HEK293 (cell line): ENCODE measurements around the gene ATG101.

Experiments used
- CTCF ChIA-PET: fragments of 350-600 bp; formaldehyde crosslinking; extraction: SDS; loops from one replicate; lab custom pipeline; 2021; ENCODE audit warnings: antibody characterized with exemption; lab: Yijun Ruan, JAX
- POLR2A ChIA-PET: fragments of 300-600 bp; formaldehyde crosslinking; extraction: SDS; loops from one replicate; lab custom pipeline; 2020; ENCODE audit warnings: antibody characterized with exemption, inconsistent platforms; lab: Yijun Ruan, JAX
- H3K27ac ChIP-seq: fragments of 200-500 bp; sonication (Bioruptor generic); 2 replicates; pipeline ENCODE4 v1.5.1; 2014; ENCODE audit warnings: low read depth, low read length, control low read depth, inconsistent platforms; ENCODE audit errors: extremely low read depth
- H3K36me3 ChIP-seq, 2 experiments: fragments of 200-500 bp in 1 of 2; sonication (Bioruptor generic) in 1 of 2; 1 replicate in 1 of 2; 2 replicates in 1 of 2; pipeline ENCODE4 v1.5.1; 2014 to 2017; ENCODE audit warnings: inconsistent platforms in 2 of 2, low read length in 2 of 2; ENCODE audit not compliant: control insufficient read depth in 2 of 2, insufficient read depth in 1 of 2
- H3K4me1 ChIP-seq: fragments of 200-500 bp; sonication (Bioruptor generic); 2 replicates; pipeline ENCODE4 v1.5.1; 2014; ENCODE audit warnings: mild to moderate bottlenecking, low read length, inconsistent platforms; ENCODE audit not compliant: control insufficient read depth, insufficient read depth
- H3K4me3 ChIP-seq: 2 replicates; pipeline ENCODE4 v1.5.1; 2011; ENCODE audit warnings: low read depth, mild to moderate bottlenecking, control low read depth, low read length, moderate library complexity
- H3K9me3 ChIP-seq: fragments of 200-500 bp; sonication (Bioruptor generic); 2 replicates; pipeline ENCODE4 v1.5.1; 2014; ENCODE audit warnings: low read depth, low read length, inconsistent platforms; ENCODE audit not compliant: control insufficient read depth, insufficient read depth
- PRDM1 ChIP-seq: fragments of 450-650 bp; formaldehyde crosslinking; IDR thresholded peaks from 2 replicates; pipeline ENCODE4; 2016; ENCODE audit warnings: missing biosample characterization, missing genetic modification characterization
- PRDM2 ChIP-seq: fragments of 450-650 bp; formaldehyde crosslinking; IDR thresholded peaks from 2 replicates; pipeline ENCODE4 v1.5.1; 2016; ENCODE audit warnings: missing biosample characterization, missing genetic modification characterization, borderline replicate concordance
- SCRT1 ChIP-seq: fragments of 450-650 bp; formaldehyde crosslinking; IDR thresholded peaks from 2 replicates; pipeline ENCODE4 v1.5.1; 2016; ENCODE audit warnings: missing biosample characterization, missing genetic modification characterization, borderline replicate concordance
- SCRT2 ChIP-seq: fragments of 450-650 bp; formaldehyde crosslinking; IDR thresholded peaks from 2 replicates; pipeline ENCODE4 v1.5.1; 2016; ENCODE audit warnings: missing biosample characterization, missing genetic modification characterization
- ZBTB10 ChIP-seq: fragments of 450-650 bp; formaldehyde crosslinking; IDR thresholded peaks from 2 replicates; pipeline ENCODE4 v1.5.1; 2016; ENCODE audit warnings: missing biosample characterization, missing genetic modification characterization
- ZNF10 ChIP-seq: fragments of 450-650 bp; formaldehyde crosslinking; IDR thresholded peaks from 2 replicates; pipeline ENCODE4 v1.5.1; 2017; ENCODE audit warnings: missing biosample characterization, missing genetic modification characterization
- ZNF341 ChIP-seq: fragments of 450-650 bp; formaldehyde crosslinking; IDR thresholded peaks from 2 replicates; pipeline ENCODE4; 2016; ENCODE audit warnings: low read depth, missing biosample characterization, missing genetic modification characterization
- ZNF366 ChIP-seq: fragments of 450-650 bp; formaldehyde crosslinking; conservative IDR thresholded peaks from 2 replicates; pipeline ENCODE4 v1.5.1; 2016; ENCODE audit warnings: missing biosample characterization, missing genetic modification characterization
- ZNF391 ChIP-seq: fragments of 450-650 bp; formaldehyde crosslinking; IDR thresholded peaks from 2 replicates; pipeline ENCODE4 v1.5.1; 2016; ENCODE audit warnings: low read depth, missing biosample characterization, missing genetic modification characterization, borderline replicate concordance
- ZNF521 ChIP-seq: fragments of 450-650 bp; formaldehyde crosslinking; IDR thresholded peaks from 2 replicates; pipeline ENCODE4 v1.5.1; 2017; ENCODE audit warnings: missing biosample characterization, mild to moderate bottlenecking, missing genetic modification characterization
- ZNF600 ChIP-seq: fragments of 450-650 bp; formaldehyde crosslinking; IDR thresholded peaks from 2 replicates; pipeline ENCODE4 v1.5.1; 2016; ENCODE audit warnings: missing biosample characterization, missing genetic modification characterization
- ZNF701 ChIP-seq: fragments of 450-650 bp; formaldehyde crosslinking; IDR thresholded peaks from 2 replicates; pipeline ENCODE4 v1.5.1; 2016; ENCODE audit warnings: missing biosample characterization, missing genetic modification characterization
- ZNF707 ChIP-seq: fragments of 450-650 bp; formaldehyde crosslinking; IDR thresholded peaks from 2 replicates; pipeline ENCODE4 v1.5.1; 2016; ENCODE audit warnings: missing biosample characterization, missing genetic modification characterization
- ZNF785 ChIP-seq: fragments of 450-650 bp; formaldehyde crosslinking; IDR thresholded peaks from 2 replicates; pipeline ENCODE4 v1.5.1; 2016; ENCODE audit warnings: missing biosample characterization, missing genetic modification characterization

Gene ATG101

GRCh38 chr12:52055731-52056711, 13.8 kb upstream of the ATG101 start:
- H3K4me3 ChIP-seq, result no peak overlapping the region
- TF ChIP-seq ZNF366 (tag by site-specific recombination) (no peak), ZNF10 (tag by site-specific recombination) (peak; percentile 43; the same call in 1 of the 2 replicates)
- peaks cover 7% of the 10 kb centered on the region; the same call in 1 of the 2 replicates for H3K4me1 ChIP-seq
- H3K27ac ChIP-seq, result no peak overlapping the region
- ChIA-PET CTCF (interaction anchor here (0.6 to 34.8 kb wide), 5 partner anchors 27 to 115 kb away, joined by 3 to 794 read pairs (median 3); no protein-coding TSS in a partner anchor), POLR2A (interaction anchor here (1.3 kb wide), 1 partner anchor 14 kb away, joined by 3 read pairs; the partner anchor contains the start of gene ATG101)
- H3K9me3 ChIP-seq, result no peaks in the 10 kb centered on the region
- H3K36me3 ChIP-seq, result peaks cover 0 to 38% of the 10 kb centered on the region in 2 experiments; a peak in 1 of 3 replicates

- POLR2A ChIA-PET, result interaction anchor here (1.3 kb wide), 1 partner anchor 13 kb away, joined by 3 read pairs; the partner anchor contains the start of gene ATG101
- H3K4me3 ChIP-seq, result no peak overlapping the region
- no peak for TF ChIP-seq PRDM1 (tag by site-specific recombination)
- TF ChIP-seq SCRT1 (tag by site-specific recombination), result 0 out of 2 replicates have a peak, but pooled peaks have one; percentile 57
- TF ChIP-seq ZBTB10 (tag by site-specific recombination), result no peak
- TF ChIP-seq SCRT2 (tag by site-specific recombination), result peak; percentile 82
- no peak for TF ChIP-seq ZNF707 (tag by site-specific recombination)
- H3K27ac ChIP-seq, result no peak overlapping the region
- H3K9me3 ChIP-seq, result no peaks in the 10 kb centered on the region
- CTCF ChIA-PET, result interaction anchor here (0.5 to 34.8 kb wide), 7 partner anchors 10 to 1981 kb away, joined by 3 to 794 read pairs (median 3); no protein-coding TSS in a partner anchor
- H3K36me3 ChIP-seq, result peaks cover 0 to 38% of the 10 kb centered on the region in 2 experiments; a peak in 1 of 3 replicates
- 0 out of 2 replicates have a peak, but pooled peaks cover 2% of the 10 kb centered on the region for H3K4me1 ChIP-seq
Observed at GRCh38 chr12:52056801-52057637, 12.8 kb upstream of the ATG101 start.

DNA sequence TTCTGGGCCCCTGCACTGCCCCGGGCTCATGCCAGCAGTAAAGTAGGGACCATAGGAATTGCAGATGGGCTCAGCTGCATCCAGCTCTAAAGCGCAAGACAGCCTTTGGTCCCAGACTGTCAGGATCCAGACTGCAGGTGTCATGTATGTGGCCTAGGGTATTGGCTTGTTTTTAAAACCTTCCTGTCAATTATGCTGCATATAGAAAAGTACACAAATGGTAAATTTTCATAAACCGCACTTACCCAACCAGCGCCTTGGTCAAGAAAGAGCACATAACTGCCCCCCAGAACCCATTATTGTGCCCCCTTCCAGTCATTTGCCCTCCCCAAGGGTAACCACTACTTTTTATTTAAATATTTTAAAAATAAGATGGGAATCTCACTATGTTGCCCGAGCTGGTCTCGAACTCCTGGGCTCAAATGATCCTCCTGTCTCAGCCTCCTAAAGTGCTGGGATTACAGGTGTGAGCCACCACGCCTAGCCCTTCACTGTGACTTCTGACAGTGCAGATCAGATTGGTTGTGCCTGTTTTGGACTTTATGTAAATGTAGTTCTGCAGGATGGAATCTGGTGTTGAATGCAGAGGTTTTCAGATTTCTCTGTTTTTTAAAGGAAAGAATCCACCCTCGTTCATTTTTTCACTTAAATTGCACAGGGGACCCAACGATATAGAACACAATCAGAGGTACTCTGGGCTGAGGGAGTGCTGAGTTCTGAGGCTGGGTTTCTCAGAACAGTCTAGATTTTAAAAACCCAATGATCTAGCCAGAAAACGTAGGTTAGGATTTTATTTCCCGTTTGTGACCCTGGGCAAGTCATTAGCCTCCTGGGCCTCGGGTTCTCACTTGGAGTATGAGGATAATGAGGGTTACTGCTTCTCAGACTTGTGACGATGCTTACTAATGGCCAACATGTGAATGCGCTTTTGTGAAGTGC, 11.9 kb upstream of the ATG101 start:
- Histone ChIP-seq H3K4me1 (no peaks in the 10 kb centered on the region), H3K4me3 (no peak overlapping the region), H3K36me3 (peaks cover 0 to 38% of the 10 kb centered on the region in 2 experiments; a peak in 1 of 3 replicates), H3K27ac (no peak overlapping the region), H3K9me3 (no peaks in the 10 kb centered on the region)
- ChIA-PET CTCF (interaction anchor here (0.6 to 34.8 kb wide), 6 partner anchors 9 to 1981 kb away, joined by 3 to 794 read pairs (median 4); no protein-coding TSS in a partner anchor), POLR2A (no interaction called here)
- TF ChIP-seq ZNF341 (tag by site-specific recombination), result no peak
- no peak for TF ChIP-seq ZNF391
- TF ChIP-seq ZNF785 (tag by site-specific recombination), result no peak
- no peak for TF ChIP-seq SCRT1 (tag by site-specific recombination)
- TF ChIP-seq ZNF521 (tag by site-specific recombination), result no peak
- no peak for TF ChIP-seq ZNF701 (tag by site-specific recombination)
- TF ChIP-seq PRDM2 (tag by site-specific recombination), result no peak
- TF ChIP-seq ZNF600 (tag by site-specific recombination), result peak; percentile 57
